ENCODE data around the gene BABAM2.
"Not testable (repeated sequence)": the region's sequence is repeated elsewhere in the genome, so short reads cannot be mapped to it uniquely, and the experiment has no call there.

DNA sequence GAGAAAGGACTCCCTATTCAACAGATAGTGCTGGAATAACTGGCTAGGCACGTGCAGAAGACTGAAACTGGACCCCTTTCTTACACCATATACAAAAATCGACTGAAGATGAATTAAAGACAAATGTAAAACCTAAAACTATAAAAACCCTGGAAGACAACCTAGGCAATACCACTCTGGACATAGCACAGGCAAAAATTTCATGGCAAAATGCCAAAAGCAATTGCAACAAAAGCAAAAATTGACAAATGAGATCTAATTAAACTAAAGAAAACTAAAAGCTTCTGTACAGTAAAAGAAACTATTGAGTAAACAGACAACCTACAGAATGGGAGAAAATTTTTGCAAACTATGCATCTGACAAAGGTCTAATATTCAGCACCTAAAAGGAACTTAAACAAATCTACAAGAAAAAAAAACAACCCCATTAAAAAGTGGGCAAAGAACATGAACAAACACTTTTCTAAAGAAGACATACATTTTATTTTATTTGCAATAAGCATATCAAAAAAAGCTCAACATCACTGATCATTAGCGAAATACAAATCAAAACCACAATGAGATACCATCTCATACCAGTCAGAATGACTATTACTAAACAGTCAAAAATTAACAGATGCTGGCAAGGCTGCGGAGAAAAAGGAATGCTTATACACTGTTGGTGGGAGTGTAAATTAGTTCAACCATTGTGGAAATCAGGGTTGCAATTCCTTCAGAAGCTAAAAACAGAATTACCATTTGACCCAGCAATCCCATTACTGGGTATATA, 8.5 kb upstream of the BABAM2 start:
- TF ChIP-seq, protein P1, sequence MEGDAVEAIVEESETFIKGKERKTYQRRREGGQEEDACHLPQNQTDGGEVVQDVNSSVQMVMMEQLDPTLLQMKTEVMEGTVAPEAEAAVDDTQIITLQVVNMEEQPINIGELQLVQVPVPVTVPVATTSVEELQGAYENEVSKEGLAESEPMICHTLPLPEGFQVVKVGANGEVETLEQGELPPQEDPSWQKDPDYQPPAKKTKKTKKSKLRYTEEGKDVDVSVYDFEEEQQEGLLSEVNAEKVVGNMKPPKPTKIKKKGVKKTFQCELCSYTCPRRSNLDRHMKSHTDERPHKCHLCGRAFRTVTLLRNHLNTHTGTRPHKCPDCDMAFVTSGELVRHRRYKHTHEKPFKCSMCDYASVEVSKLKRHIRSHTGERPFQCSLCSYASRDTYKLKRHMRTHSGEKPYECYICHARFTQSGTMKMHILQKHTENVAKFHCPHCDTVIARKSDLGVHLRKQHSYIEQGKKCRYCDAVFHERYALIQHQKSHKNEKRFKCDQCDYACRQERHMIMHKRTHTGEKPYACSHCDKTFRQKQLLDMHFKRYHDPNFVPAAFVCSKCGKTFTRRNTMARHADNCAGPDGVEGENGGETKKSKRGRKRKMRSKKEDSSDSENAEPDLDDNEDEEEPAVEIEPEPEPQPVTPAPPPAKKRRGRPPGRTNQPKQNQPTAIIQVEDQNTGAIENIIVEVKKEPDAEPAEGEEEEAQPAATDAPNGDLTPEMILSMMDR (IDR thresholded peaks at IDR 0.05) = not testable (repeated sequence)
- TF ChIP-seq POLR2A (IDR thresholded peaks at IDR 0.05) = not testable (repeated sequence)

All from Peyer's patch (tissue), 4 donors.